H1 (cell line): ENCODE results near the gene EDC3. TPM values are rescaled to one million over a fixed set of nuclear protein-coding genes. Genes with fewer than 3 reads are reported as not detected.
A peak's percentile ranks its signal among the peaks of the same experiment; 100 is the strongest.

Experiments
- CTCF ChIA-PET: fragments of 300-600 bp; sonication (Branson Sonifier 250); formaldehyde crosslinking; loops from one replicate; lab custom pipeline; 2021; ENCODE audit not compliant: partially characterized antibody; lab: Charles Lee
- POLR2A ChIA-PET: fragments of 300-600 bp; sonication (Branson Sonifier 250); formaldehyde crosslinking; loops from one replicate; lab custom pipeline; 2021; ENCODE audit warnings: inconsistent platforms; ENCODE audit not compliant: partially characterized antibody; lab: Charles Lee
- DNase-seq, 2 experiments: peaks; one replicate each; pipeline versions ENCODE4 v3.0.0 to v3.0.0-alpha.2; 2010 to 2022; ENCODE audit warnings: low spot score in 2 of 2, low read depth in 1 of 2, mixed read lengths in 1 of 2
- FAIRE-seq: peaks from 2 replicates; lab custom pipeline; 2011; peaks lifted over from hg19 to GRCh38; lab: Jason Lieb, UNC
- H2AFZ ChIP-seq: 2 replicates; pipeline ENCODE4 v1.8.1; 2012; ENCODE audit warnings: low read length, inconsistent platforms
- H2AK5ac ChIP-seq: 2 replicates; pipeline ENCODE4 v1.6.1; 2013; ENCODE audit warnings: low read depth, low read length
- H2BK120ac ChIP-seq: replicated peaks from 2 replicates; pipeline ENCODE3; 2013; ENCODE audit warnings: low read depth, low read length, inconsistent platforms
- H2BK12ac ChIP-seq: 2 replicates; pipeline ENCODE4 v1.6.1; 2013; ENCODE audit warnings: low read depth, low read length
- H2BK15ac ChIP-seq: 2 replicates; pipeline ENCODE4 v1.6.1; 2013; ENCODE audit warnings: low read length
- H2BK20ac ChIP-seq: 2 replicates; pipeline ENCODE4 v1.6.1; 2013; ENCODE audit warnings: low read length
- H2BK5ac ChIP-seq: 2 replicates; pipeline ENCODE4 v1.6.1; 2013; ENCODE audit warnings: low read depth, low read length
- H3K14ac ChIP-seq: 2 replicates; pipeline ENCODE4 v1.6.1; 2013; ENCODE audit warnings: inconsistent platforms; ENCODE audit not compliant: insufficient read length
- H3K18ac ChIP-seq: 2 replicates; pipeline ENCODE4 v1.6.1; 2013; ENCODE audit warnings: low read length; ENCODE audit errors: extremely low read depth
- H3K23ac ChIP-seq: 2 replicates; pipeline ENCODE4 v1.6.1; 2013; ENCODE audit warnings: inconsistent platforms; ENCODE audit not compliant: insufficient read length
- H3K23me2 ChIP-seq: 2 replicates; pipeline ENCODE4 v1.6.1; 2013; ENCODE audit warnings: low read depth, low read length
- H3K27ac ChIP-seq: 2 replicates; pipeline ENCODE4 v1.6.1; 2011; ENCODE audit warnings: low read depth, low read length, inconsistent platforms
- H3K27me3 ChIP-seq, 4 experiments: replicated peaks in 1 of 4; 1 replicate in 1 of 4; 2 replicates in 3 of 4; pipeline versions ENCODE4 v1.6.1 to v1.8.1; 2011 to 2013; ENCODE audit warnings: low read length in 3 of 4, mild to moderate bottlenecking in 3 of 4, inconsistent platforms in 2 of 4, mixed read lengths in 2 of 4, moderate library complexity in 1 of 4; ENCODE audit not compliant: control insufficient read depth in 3 of 4, insufficient read depth in 3 of 4; ENCODE audit errors: extremely low read depth in 1 of 4
- H3K36me3 ChIP-seq, 4 experiments: 2 replicates each; pipeline versions ENCODE4 v1.6.1 to v1.8.1; 2011 to 2013; ENCODE audit warnings: mild to moderate bottlenecking in 4 of 4, low read length in 3 of 4, moderate library complexity in 2 of 4, control low read depth in 1 of 4, inconsistent platforms in 1 of 4; ENCODE audit not compliant: insufficient read depth in 4 of 4, control insufficient read depth in 2 of 4
- H3K4ac ChIP-seq: replicated peaks from 2 replicates; pipeline ENCODE3; 2013; ENCODE audit warnings: low read length, low read depth, mixed read lengths, inconsistent platforms; ENCODE audit not compliant: insufficient read length
- H3K4me1 ChIP-seq, 4 experiments: replicated peaks in 1 of 4; 1 replicate in 1 of 4; 2 replicates in 3 of 4; pipeline versions ENCODE4 v1.6.1 to v1.8.1; 2011 to 2013; ENCODE audit warnings: low read length in 3 of 4, inconsistent platforms in 2 of 4, mixed read lengths in 1 of 4; ENCODE audit not compliant: insufficient read depth in 4 of 4, control insufficient read depth in 3 of 4
- H3K4me2 ChIP-seq, 2 experiments: 2 replicates each; pipeline versions ENCODE4 v1.6.1 to v1.8.1; 2011 to 2013; ENCODE audit warnings: low read depth in 2 of 2, low read length in 2 of 2, control low read depth in 1 of 2, inconsistent platforms in 1 of 2, mild to moderate bottlenecking in 1 of 2; ENCODE audit not compliant: insufficient read depth in 1 of 2
- H3K4me3 ChIP-seq, 4 experiments: fragments of 200-600, 300-600 bp in 1 of 4; sonication (generic), shearing (Covaris generic), sonication (Bioruptor Twin) in 1 of 4; 2 replicates each; pipeline versions ENCODE4 v1.5.1 to v1.8.1; 2011 to 2016; ENCODE audit warnings: low read length in 4 of 4, low read depth in 3 of 4, control low read depth in 2 of 4, inconsistent platforms in 2 of 4, mild to moderate bottlenecking in 2 of 4, mixed read lengths in 1 of 4, moderate library complexity in 1 of 4; ENCODE audit not compliant: insufficient read depth in 2 of 4; ENCODE audit errors: extremely low read depth in 1 of 4
- H3K56ac ChIP-seq: replicated peaks from 2 replicates; pipeline ENCODE3; 2013; ENCODE audit warnings: low read depth, mild to moderate bottlenecking, mixed read lengths, low read length, inconsistent platforms; ENCODE audit not compliant: insufficient read length
- H3K79me1 ChIP-seq: 2 replicates; pipeline ENCODE4 v1.6.1; 2013; ENCODE audit warnings: low read depth, low read length, control low read depth
- H3K79me2 ChIP-seq, 2 experiments: 2 replicates each; pipeline versions ENCODE4 v1.6.1 to v1.8.1; 2012 to 2013; ENCODE audit warnings: low read length in 2 of 2, mild to moderate bottlenecking in 2 of 2, inconsistent platforms in 1 of 2; ENCODE audit not compliant: insufficient read depth in 2 of 2, control insufficient read depth in 1 of 2
- H3K9ac ChIP-seq, 4 experiments: replicated peaks in 1 of 4; 1 replicate in 1 of 4; 2 replicates in 3 of 4; pipeline versions ENCODE4 v1.6.1 to v1.8.1; 2011 to 2013; ENCODE audit warnings: low read depth in 3 of 4, low read length in 3 of 4, control low read depth in 2 of 4, mild to moderate bottlenecking in 2 of 4, moderate library complexity in 2 of 4, inconsistent platforms in 1 of 4; ENCODE audit errors: extremely low read depth in 1 of 4
- H3K9me3 ChIP-seq, 2 experiments: 2 replicates each; pipeline versions ENCODE4 v1.6.1 to v1.8.1; 2012 to 2013; ENCODE audit warnings: mild to moderate bottlenecking in 2 of 2, moderate library complexity in 2 of 2, control low read depth in 1 of 2, inconsistent platforms in 1 of 2, low read depth in 1 of 2, low read length in 1 of 2, mixed read lengths in 1 of 2; ENCODE audit not compliant: insufficient read depth in 2 of 2
- H4K20me1 ChIP-seq, 2 experiments: replicated peaks in 1 of 2; 2 replicates each; pipeline versions ENCODE3 to v1.8.1; 2011 to 2013; ENCODE audit warnings: inconsistent platforms in 2 of 2, low read length in 2 of 2, mild to moderate bottlenecking in 1 of 2; ENCODE audit not compliant: insufficient read depth in 2 of 2, control insufficient read depth in 1 of 2
- H4K5ac ChIP-seq: 2 replicates; pipeline ENCODE4 v1.6.1; 2013; ENCODE audit warnings: low read length, low read depth, mixed read lengths, inconsistent platforms; ENCODE audit not compliant: insufficient read length
- H4K8ac ChIP-seq: 2 replicates; pipeline ENCODE4 v1.8.0; 2013; ENCODE audit warnings: mild to moderate bottlenecking, moderate library complexity, low read length, inconsistent platforms; ENCODE audit not compliant: insufficient read depth; ENCODE audit errors: extremely low read depth
- H4K91ac ChIP-seq: replicated peaks from 2 replicates; pipeline ENCODE3; 2013; ENCODE audit warnings: low read length, mixed read lengths, inconsistent platforms; ENCODE audit not compliant: insufficient read length
- ATF3 ChIP-seq: IDR thresholded peaks from 2 replicates; pipeline ENCODE4 v1.6.1; 2011; ENCODE audit warnings: low read depth, mild to moderate bottlenecking, low read length; ENCODE audit not compliant: insufficient read depth
- CBX5 ChIP-seq: fragments of 300-800, 300-1000 bp; sonication (generic); IDR thresholded peaks from 2 replicates; pipeline ENCODE4 v1.7.1; 2016; ENCODE audit warnings: antibody characterized with exemption, low read length, low read depth
- CBX8 ChIP-seq: fragments of 300-800, 300-1000 bp; sonication (generic); IDR thresholded peaks from 2 replicates; pipeline ENCODE4 v1.7.1; 2016; ENCODE audit warnings: low read depth, low read length, borderline replicate concordance
- MAX ChIP-seq: IDR thresholded peaks from 2 replicates; pipeline ENCODE4 v1.6.1; 2012; ENCODE audit warnings: inconsistent platforms
- NANOG ChIP-seq: IDR thresholded peaks from 2 replicates; pipeline ENCODE4 v1.6.1; 2011; ENCODE audit warnings: low read length, low read depth, mild to moderate bottlenecking, inconsistent platforms; ENCODE audit not compliant: insufficient read depth, poor library complexity, severe bottlenecking
- NRF1 ChIP-seq: IDR thresholded peaks from 2 replicates; pipeline ENCODE4 v1.6.1; 2011; ENCODE audit warnings: mild to moderate bottlenecking, low read depth, low read length, improper control_type of control experiment
- TCF12 ChIP-seq: IDR thresholded peaks from 2 replicates; pipeline ENCODE4 v1.6.1; 2011; ENCODE audit warnings: low read depth, mild to moderate bottlenecking, low read length
- USF2 ChIP-seq: IDR thresholded peaks from 2 replicates; pipeline ENCODE4 v1.6.1; 2011; ENCODE audit warnings: low read length, improper control_type of control experiment
- WGBS, 2 experiments: shearing (Covaris generic) in 1 of 2; methylation state at CpG; one replicate each; pipeline versions ENCODE4 v1.1.6 to v1.1.7; 2013 to 2015; ENCODE audit warnings: low lambda C conversion rate in 2 of 2, mixed read lengths in 2 of 2, inconsistent platforms in 1 of 2, low coverage in 1 of 2, missing lambda C conversion rate in 1 of 2; ENCODE audit not compliant: insufficient replicate concordance in 2 of 2, insufficient coverage in 1 of 2, insufficient read length in 1 of 2; ENCODE audit errors: extremely low coverage in 1 of 2, missing lambda C conversion rate in 1 of 2; 5-methylcytosine and 5-hydroxymethylcytosine counted together
- polyA plus RNA-seq, 7 experiments: library from polyadenylated mRNA; depleted of rRNA in 3 of 7; stranded (reverse) in 5 of 7; unstranded in 2 of 7; fragments of >200 nt in 5 of 7; fragments of 200-250 nt in 2 of 7; gene quantifications; 1 replicate in 5 of 7; 2 replicates in 1 of 7; 4 replicates in 1 of 7; pipeline versions ENCODE4 v1.2.1 to v1.2.3, GENCODE V29; 2011 to 2013; ENCODE audit warnings: missing spikeins in 2 of 7, mixed read lengths in 2 of 7
- total RNA-seq: library from RNA; stranded (reverse); fragmentation: NEBNext Ultra II Directional; extraction: Animal tissue kit (Norgen Biotek cat#: 25700); gene quantifications from 2 replicates; pipeline ENCODE4 v1.2.1, GENCODE V29; 2021

The EDC3 gene
- total and polyA plus RNA-seq, 2 of the 8 experiments (the other 6 are each of a cell fraction or from before 2014, with no cell fraction given): 45.0 to 50.8 TPM

GRCh38 chr15:74615508-74616365 lies 80.1 kb downstream of the EDC3 start, which contains the start of gene CLK3:
CLK3 (plus strand) TSS chr15:74615836; CDS start chr15:74619197, 3,361 bp downstream.
- Histone ChIP-seq H3K14ac (no peak within 1 kb of the TSS), H3K79me1 (peaks cover 10% of the 10 kb centered on the region), H4K91ac (peak within 1 kb of the TSS; percentile 52), H4K5ac (peak within 1 kb of the TSS; percentile 3), H2AK5ac (no peak within 1 kb of the TSS), H3K4ac (no peak within 1 kb of the TSS), H3K23ac (no peak within 1 kb of the TSS), H3K56ac (peak within 1 kb of the TSS; percentile 51), H4K8ac (peak within 1 kb of the TSS; percentile 94), H3K27me3 (peaks cover 0 to 15% (median 11%) of the 10 kb centered on the region in 4 experiments; a peak in 4 of 7 replicates), H2BK20ac (no peak within 1 kb of the TSS), H3K4me2 (peak within 1 kb of the TSS; percentile 88 to 92), H4K20me1 (peaks cover 14 to 39% of the 10 kb centered on the region in 2 experiments), H3K36me3 (peaks cover 7 to 15% (median 9%) of the 10 kb centered on the region in 4 experiments; a peak in 6 of 8 replicates), H3K79me2 (peaks cover 14 to 35% of the 10 kb centered on the region in 2 experiments), H3K4me3 (peak within 1 kb of the TSS; percentile 80 to 96 (median 84)), H3K18ac (peak within 1 kb of the TSS; percentile 85; the same call in 1 of the 2 replicates), H2AFZ (peak within 1 kb of the TSS; percentile 75; the same call in 1 of the 2 replicates), H2BK15ac (no peak within 1 kb of the TSS), H2BK120ac (no peak within 1 kb of the TSS), H3K4me1 (peaks cover 0 to 5% (median 2%) of the 10 kb centered on the region in 4 experiments; a peak in 5 of 7 replicates), H3K23me2 (peaks cover 16% of the 10 kb centered on the region; the same call in 1 of the 2 replicates), H3K27ac (peak within 1 kb of the TSS; percentile 68), H2BK5ac (peak within 1 kb of the TSS; percentile 73), H3K9me3 (no peaks in the 10 kb centered on the region), H3K9ac (peak within 1 kb of the TSS; percentile 32 to 94 (median 82)), H2BK12ac (no peak within 1 kb of the TSS)
- WGBS, 2 experiments: 2% methylated on average over 50 of the region's 91 CpGs; no CpG with 5 or more reads in 1 of the 2 experiments
- DNase-seq: peak; percentile 79 to 98
- ChIA-PET POLR2A (interaction anchor here (0.6 to 10.0 kb wide), 12 partner anchors 11 to 168 kb away, joined by 3 to 122 read pairs (median 5); partner anchors contain the start of genes ARID3B and UBL7), CTCF (interaction anchor here (0.6 to 37.5 kb wide), 4 partner anchors 11 to 243 kb away, joined by 4 to 1439 read pairs (median 272); partner anchors contain the start of genes CSK and CYP1A2)
- FAIRE-seq: no peak
- TF ChIP-seq CBX5 (no peak), ATF3 (no peak), USF2 (no peak), NANOG (no peak), NRF1 (no peak), CBX8 (no peak), TCF12 (0 out of 2 replicates have a peak, but pooled peaks have one; percentile 31), MAX (peak; percentile 63; the same call in 1 of the 2 replicates)
